HG03097 (cell line): Measurements from ENCODE around the gene CROCC2.

Experiments used
- ATAC-seq: cut with Tn5 transposase; IDR thresholded peaks from one replicate; pipeline ENCODE4 v1.9.1; 2021; ENCODE audit not compliant: unreplicated experiment, low FRiP score

The CROCC2 gene

GRCh38 chr2:240891492-240892340, 14.4 kb upstream of the CROCC2 start:
- ATAC-seq, result no peak

GRCh38 chr2:240892356-240892755, 13.8 kb upstream of the CROCC2 start:
- ATAC-seq, result no peak

GRCh38 chr2:240892925-240893324, 13.2 kb upstream of the CROCC2 start:
- no peak for ATAC-seq

GRCh38 chr2:240893363-240893844, 12.7 kb upstream of the CROCC2 start:
- ATAC-seq, result no peak

- no peak for ATAC-seq
These were observed 12.1 kb upstream of the CROCC2 start for GRCh38 chr2:240894006-240894405.

- ATAC-seq, result no peak
These were observed 11.1 kb upstream of the CROCC2 start for GRCh38 chr2:240894836-240895558.

- ATAC-seq, result no peak
These were observed 10.3 kb upstream of the CROCC2 start, which contains the start of gene MAB21L4 for GRCh38 chr2:240895656-240896388. TSS of gene MAB21L4 (minus strand) at chr2:240896156. CDS start at chr2:240895997, 159 bp downstream.

GRCh38 chr2:240896394-240896793, 9.7 kb upstream of the CROCC2 start:
- no peak for ATAC-seq

- ATAC-seq, result no peak
These were observed 9.1 kb upstream of the CROCC2 start for GRCh38 chr2:240896871-240897692.

GRCh38 chr2:240898108-240898730, 7.9 kb upstream of the CROCC2 start:
- ATAC-seq, result no peak

- no peak for ATAC-seq
These were observed 7.2 kb upstream of the CROCC2 start for GRCh38 chr2:240898731-240899467.

GRCh38 chr2:240899468-240899865, 6.7 kb upstream of the CROCC2 start:
- no peak for ATAC-seq

- no peak for ATAC-seq
These were observed 5.8 kb upstream of the CROCC2 start for GRCh38 chr2:240900141-240900860.

- no peak for ATAC-seq
These were observed 4.0 kb upstream of the CROCC2 start for GRCh38 chr2:240901986-240902614.

GRCh38 chr2:240902615-240903041, 3.5 kb upstream of the CROCC2 start:
- ATAC-seq, result no peak

GRCh38 chr2:240903191-240904060, 2.7 kb upstream of the CROCC2 start:
- no peak for ATAC-seq
